Stimulated activated CD4-positive, alpha-beta T cell treated with anti-CD3 and anti-CD28 coated beads, TNF-alpha, amount 100 ng/mL, for 1 hour (primary cell): Measurements from ENCODE around the gene PLEK.
"Not testable (repeated sequence)": the region's sequence is repeated elsewhere in the genome, so short reads cannot be mapped to it uniquely, and the experiment has no call there.

ENCODE experiments used
- DNase-seq, 3 donors: peaks; one replicate each; pipeline ENCODE4 v3.0.0-alpha.2; 2020; ENCODE audit warnings: low read depth in 3 of 3, low spot score in 1 of 3

The PLEK gene

GRCh38 chr2:68384485-68385107 is 19.5 kb downstream of the PLEK start:
- DNase-seq: no peak

GRCh38 chr2:68385220-68385906 is 20.3 kb downstream of the PLEK start:
- DNase-seq: no peak

- no peak for DNase-seq
Measured at GRCh38 chr2:68385907-68386287, 20.8 kb downstream of the PLEK start.

GRCh38 chr2:68386365-68386764 is 21.3 kb downstream of the PLEK start:
- DNase-seq: no peak

- DNase-seq: no peak
Measured at GRCh38 chr2:68387408-68388350, 22.6 kb downstream of the PLEK start.

GRCh38 chr2:68388358-68388757 is 23.3 kb downstream of the PLEK start:
- DNase-seq: no peak

- DNase-seq: no peak
Measured at GRCh38 chr2:68388772-68389171, 23.7 kb downstream of the PLEK start.

GRCh38 chr2:68390114-68390513 is 25.0 kb downstream of the PLEK start:
- DNase-seq: no peak

- DNase-seq: no peak
Measured at GRCh38 chr2:68390586-68390985, 25.5 kb downstream of the PLEK start.

GRCh38 chr2:68391099-68391498 is 26.0 kb downstream of the PLEK start:
- DNase-seq: no peak

GRCh38 chr2:68391869-68392268 is 26.8 kb downstream of the PLEK start:
- DNase-seq: no peak

GRCh38 chr2:68396093-68396492 is 31.0 kb downstream of the PLEK start:
- no peak for DNase-seq

- DNase-seq: not testable (repeated sequence)
Measured at GRCh38 chr2:68397704-68398263, 32.7 kb downstream of the PLEK start.

- no peak for DNase-seq
Measured at GRCh38 chr2:68403199-68403644, 38.1 kb downstream of the PLEK start.

GRCh38 chr2:68404164-68404563 is 39.1 kb downstream of the PLEK start:
- no peak for DNase-seq

GRCh38 chr2:68404893-68405799 is 40.1 kb downstream of the PLEK start:
- no peak for DNase-seq

GRCh38 chr2:68411397-68412126 is 46.5 kb downstream of the PLEK start:
- no peak for DNase-seq

GRCh38 chr2:68412127-68412819 is 47.2 kb downstream of the PLEK start:
- DNase-seq: no peak

GRCh38 chr2:68413466-68413865 is 48.4 kb downstream of the PLEK start:
- no peak for DNase-seq
